HL-60 (cell line): Measurements from ENCODE around the gene GJB1.

Experiments used
- DNase-seq, 2 experiments: peaks; one replicate each; pipeline ENCODE4 v3.0.0-alpha.2; 2010 to 2020; ENCODE audit warnings: low read depth in 1 of 2, low spot score in 1 of 2
- H3K27ac ChIP-seq: fragments of 250-450 bp; sonication (Bioruptor Pico); replicated peaks from 2 replicates; pipeline ENCODE4 v1.5.1; 2020; ENCODE audit warnings: mild to moderate bottlenecking, moderate library complexity
- H3K27me3 ChIP-seq: fragments of 250-450 bp; sonication (Bioruptor Pico); 2 replicates; pipeline ENCODE4 v1.5.1; 2021; ENCODE audit warnings: mild to moderate bottlenecking, moderate library complexity; ENCODE audit not compliant: insufficient read depth, poor library complexity, severe bottlenecking
- H3K4me3 ChIP-seq: replicated peaks from 2 replicates; pipeline ENCODE4 v1.5.1; 2011; ENCODE audit warnings: mild to moderate bottlenecking, control low read depth, low read length; ENCODE audit not compliant: insufficient read depth
- CTCF ChIP-seq: IDR thresholded peaks from one replicate; pipeline ENCODE4 v1.5.1; 2011; ENCODE audit warnings: low read length, control low read depth, inconsistent platforms; ENCODE audit not compliant: insufficient read depth
- GABPA ChIP-seq: IDR thresholded peaks from 2 replicates; pipeline ENCODE4 v1.6.1; 2012; ENCODE audit warnings: low read depth
- POLR2AphosphoS5 ChIP-seq: IDR thresholded peaks from 2 replicates; pipeline ENCODE4 v1.6.1; 2012; ENCODE audit warnings: low read depth
- REST ChIP-seq: IDR thresholded peaks from 2 replicates; pipeline ENCODE4 v1.6.1; 2012; ENCODE audit warnings: low read depth; ENCODE audit not compliant: insufficient replicate concordance
- SPI1 ChIP-seq: IDR thresholded peaks from 2 replicates; pipeline ENCODE4 v1.6.1; 2012; ENCODE audit warnings: low read depth, mild to moderate bottlenecking, borderline replicate concordance

GJB1 gene

GRCh38 chrX:71181910-71182799 lies 40.9 kb upstream of the GJB1 start:
- peak; percentile 76 to 94 for DNase-seq
- Histone ChIP-seq H3K27me3 (no peaks in the 10 kb centered on the region), H3K27ac (peak overlapping the region; percentile 95), H3K4me3 (peak overlapping the region; percentile 20)
- no peak for TF ChIP-seq SPI1
- peak; percentile 1 for TF ChIP-seq REST
- peak; percentile 79 for TF ChIP-seq POLR2AphosphoS5
- peak; percentile 71 for TF ChIP-seq GABPA
- TF ChIP-seq CTCF = no peak

- TF ChIP-seq REST = no peak
- TF ChIP-seq POLR2AphosphoS5 = no peak
- TF ChIP-seq GABPA = no peak
- TF ChIP-seq CTCF = no peak
- no peak for TF ChIP-seq SPI1
- DNase-seq = no peak
- H3K27ac ChIP-seq = peak overlapping the region; percentile 95
- H3K27me3 ChIP-seq = no peaks in the 10 kb centered on the region
- H3K4me3 ChIP-seq = no peak overlapping the region
These were observed 40.2 kb upstream of the GJB1 start for GRCh38 chrX:71182871-71183270.

- TF ChIP-seq GABPA = no peak
- TF ChIP-seq CTCF = no peak
- TF ChIP-seq POLR2AphosphoS5 = no peak
- no peak for TF ChIP-seq SPI1
- TF ChIP-seq REST = no peak
- H3K27ac ChIP-seq = no peak overlapping the region
These were observed 39.7 kb upstream of the GJB1 start for GRCh38 chrX:71183341-71183740.

More at GRCh38 chrX:71183341-71183740, 39.7 kb upstream of the GJB1 start:
- Histone ChIP-seq H3K4me3 (no peak overlapping the region), H3K27me3 (no peaks in the 10 kb centered on the region)
- no peak for DNase-seq
